ENCODE results near the gene HHAT. TPM values are rescaled to one million over a fixed set of nuclear protein-coding genes. Genes with fewer than 3 reads are reported as not detected.

Gene HHAT
- total RNA-seq, 1 donor from 2014 or later, result 13.7 TPM

DNA sequence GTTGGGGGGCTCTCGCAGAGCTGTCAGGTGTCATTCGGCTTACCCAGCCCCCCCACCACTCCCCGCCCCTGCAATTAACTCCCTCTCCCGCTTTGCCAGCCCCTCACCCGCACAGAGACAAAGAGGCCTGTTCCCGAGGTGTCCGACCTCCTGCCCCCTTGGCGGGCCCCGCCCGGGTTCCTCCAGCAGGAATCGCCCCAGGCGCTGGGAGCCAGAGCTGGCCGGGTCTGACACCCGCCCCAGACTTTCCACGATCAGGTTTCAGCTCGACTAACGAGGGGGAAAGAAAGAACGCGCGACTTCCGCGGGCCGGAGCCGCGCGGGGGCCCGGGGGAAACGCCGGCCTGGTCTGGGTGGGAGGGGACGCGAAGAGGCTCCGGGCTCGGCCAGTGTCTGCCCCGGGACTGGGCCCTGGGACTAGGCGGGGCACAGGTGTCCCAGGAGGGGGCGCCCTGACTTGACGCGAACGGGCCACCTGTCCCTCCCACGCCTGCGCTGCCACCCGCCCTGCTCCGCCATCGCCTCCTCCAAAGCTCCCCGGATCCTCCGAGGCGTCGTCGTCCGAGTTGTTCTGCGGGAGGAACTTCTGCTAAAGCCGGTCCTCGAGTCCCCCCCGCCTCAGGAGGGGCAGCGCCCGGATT is 36.4 kb upstream of the HHAT start:
- H3K4me3 ChIP-seq (ENCODE audit: low read depth, low read length), result peak overlapping the region; percentile 56
- peak; percentile 51 for TF ChIP-seq CTCF (conservative IDR thresholded peaks at IDR 0.05; ENCODE audit: low read depth, low read length)
- no peak for DNase-seq (ENCODE audit: low read depth)

DNA sequence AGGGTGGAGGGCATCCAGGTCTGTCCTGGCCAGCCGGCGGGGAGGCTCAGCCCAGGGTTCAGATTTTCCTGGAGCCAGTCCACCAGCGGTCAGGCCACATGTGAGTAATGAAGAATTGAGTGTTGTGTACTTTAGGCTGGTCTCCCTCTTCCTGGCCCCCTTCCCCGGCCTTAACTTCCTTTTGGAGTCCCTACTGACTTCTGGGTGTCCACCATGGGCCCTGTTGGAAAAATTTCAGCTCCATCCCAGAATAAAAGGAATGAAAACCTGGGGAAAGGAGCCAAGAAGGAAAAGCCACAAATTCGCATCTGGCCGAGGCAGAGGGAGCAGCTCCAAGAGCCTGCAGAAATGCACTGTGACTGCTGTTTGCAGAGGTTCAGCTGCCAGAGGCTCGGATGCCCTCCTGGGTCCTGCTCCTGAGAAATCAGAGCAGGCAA is 35.5 kb upstream of the HHAT start:
- H3K4me3 ChIP-seq (ENCODE audit: low read depth, low read length), result peak overlapping the region; percentile 56
- no peak for DNase-seq (ENCODE audit: low read depth)
- no peak for TF ChIP-seq CTCF (conservative IDR thresholded peaks at IDR 0.05; ENCODE audit: low read depth, low read length)

GRCh38 chr1:210294999-210295745 is 33.5 kb upstream of the HHAT start:
- H3K4me3 ChIP-seq (ENCODE audit: low read depth, low read length), result no peak overlapping the region
- no peak for DNase-seq (ENCODE audit: low read depth)
- no peak for TF ChIP-seq CTCF (conservative IDR thresholded peaks at IDR 0.05; ENCODE audit: low read depth, low read length)

- H3K4me3 ChIP-seq (ENCODE audit: low read depth, low read length), result no peak overlapping the region
- TF ChIP-seq CTCF (conservative IDR thresholded peaks at IDR 0.05; ENCODE audit: low read depth, low read length), result no peak
- DNase-seq (ENCODE audit: low read depth), result no peak
These were observed 32.0 kb upstream of the HHAT start for GRCh38 chr1:210296682-210297081.

DNA sequence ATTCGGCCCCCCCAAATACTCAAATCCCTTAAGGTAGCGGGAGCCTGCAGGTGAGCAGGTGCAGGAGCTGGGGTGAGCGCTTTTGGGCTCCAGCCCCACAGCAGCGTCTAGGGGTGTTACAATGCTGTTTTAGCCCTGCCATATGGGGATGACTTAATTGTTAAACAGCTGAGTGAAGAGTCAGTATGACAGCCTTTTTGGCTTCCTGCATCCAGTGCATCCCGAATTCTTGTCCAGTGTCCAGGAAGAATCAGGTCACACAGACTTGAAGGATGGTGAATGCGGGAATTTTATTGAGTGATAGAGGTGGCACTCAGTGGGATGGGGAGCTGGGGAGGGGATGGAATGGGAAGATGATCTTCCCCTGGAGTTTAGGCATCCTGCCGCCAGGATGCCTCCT is 30.4 kb upstream of the HHAT start:
- no peak for TF ChIP-seq CTCF (conservative IDR thresholded peaks at IDR 0.05; ENCODE audit: low read depth, low read length)
- no peak for DNase-seq (ENCODE audit: low read depth)
- H3K4me3 ChIP-seq (ENCODE audit: low read depth, low read length), result no peak overlapping the region

DNA sequence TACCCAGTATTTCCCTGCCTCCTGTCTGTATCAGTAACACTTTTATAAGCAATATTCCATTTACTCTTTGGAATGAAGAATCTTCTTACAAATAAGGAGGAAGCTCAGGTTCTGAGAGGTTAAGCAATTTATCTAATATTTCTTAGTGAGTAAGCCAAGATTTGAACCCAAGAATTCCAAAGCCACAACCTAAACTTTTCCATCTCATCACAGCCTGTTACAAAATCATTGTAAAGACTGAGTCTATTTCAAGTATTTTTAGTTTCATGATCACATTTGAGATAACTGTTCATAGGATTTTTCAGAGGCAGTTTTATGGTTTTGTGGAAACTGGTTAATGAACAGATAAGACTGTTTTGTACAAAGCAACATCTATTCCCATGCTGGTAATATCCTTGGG is 29.8 kb upstream of the HHAT start:
- no peak for DNase-seq (ENCODE audit: low read depth)
- no peak overlapping the region for H3K4me3 ChIP-seq (ENCODE audit: low read depth, low read length)
- no peak for TF ChIP-seq CTCF (conservative IDR thresholded peaks at IDR 0.05; ENCODE audit: low read depth, low read length)

GRCh38 chr1:210299501-210299900 is 29.2 kb upstream of the HHAT start:
- no peak overlapping the region for H3K4me3 ChIP-seq (ENCODE audit: low read depth, low read length)
- DNase-seq (ENCODE audit: low read depth), result no peak
- TF ChIP-seq CTCF (conservative IDR thresholded peaks at IDR 0.05; ENCODE audit: low read depth, low read length), result no peak

Data from epithelial cell of proximal tubule (primary cell).